GM12872 (cell line): ENCODE results near the gene EIF4G1.

ENCODE experiments used
- CTCF ChIP-seq: IDR thresholded peaks from 3 replicates; pipeline ENCODE4 v1.5.1; 2011; ENCODE audit warnings: low read depth, mild to moderate bottlenecking, low read length, moderate library complexity; ENCODE audit not compliant: insufficient read depth

The EIF4G1 gene

GRCh38 chr3:184360929-184361531, 46.6 kb downstream of the EIF4G1 start:
- no peak for TF ChIP-seq CTCF

- TF ChIP-seq CTCF, result no peak
Observed at GRCh38 chr3:184361532-184361931, 47.1 kb downstream of the EIF4G1 start, which contains the start of the genes CLCN2 and POLR2H. TSS of gene CLCN2 (minus strand) at chr3:184361605. CDS start at chr3:184361479, 126 bp downstream. TSS of gene POLR2H (plus strand) at chr3:184361710. CDS start at chr3:184363493, 1,783 bp downstream.

- TF ChIP-seq CTCF, result no peak
Observed at GRCh38 chr3:184361932-184362667, 47.7 kb downstream of the EIF4G1 start.

- TF ChIP-seq CTCF, result peak; percentile 70
Observed at GRCh38 chr3:184362668-184363546, 48.5 kb downstream of the EIF4G1 start.

- TF ChIP-seq CTCF, result no peak
Observed at GRCh38 chr3:184366619-184367289, 52.3 kb downstream of the EIF4G1 start.

- no peak for TF ChIP-seq CTCF
Observed at GRCh38 chr3:184368116-184368515, 53.7 kb downstream of the EIF4G1 start.
